Stimulated activated CD8-positive, alpha-beta memory T cell treated with anti-CD3 and anti-CD28 coated beads, Interleukin-2, amount 100 ng/mL, for 1 hour (primary cell): ENCODE results near the gene ANKRD22.

Experiments used
- DNase-seq, 2 donors: peaks; one replicate each; pipeline ENCODE4 v3.0.0-alpha.2; 2020; ENCODE audit warnings: low read depth in 2 of 2

Gene ANKRD22

GRCh38 chr10:88800152-88801125 lies 51.2 kb downstream of the ANKRD22 start:
- DNase-seq = no peak

DNA sequence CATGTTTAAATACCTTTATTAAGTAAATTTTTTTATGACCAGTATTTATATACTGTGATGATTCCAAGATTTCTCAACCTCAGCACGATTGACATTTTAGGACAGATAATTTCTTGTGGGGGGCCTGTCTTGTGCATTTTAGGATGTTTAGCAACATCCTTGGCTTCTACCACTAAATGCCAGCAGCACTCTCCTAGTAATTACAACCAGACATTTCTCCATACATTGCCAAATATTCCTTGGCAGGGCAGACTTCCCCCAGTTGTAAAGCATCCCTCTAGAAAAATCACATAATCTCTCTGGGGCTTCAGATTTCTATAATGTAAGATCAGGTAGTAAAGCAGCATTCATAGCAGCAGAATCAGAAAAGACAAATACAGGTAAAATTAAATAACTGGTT lies 56.9 kb downstream of the ANKRD22 start:
- DNase-seq = no peak

DNA sequence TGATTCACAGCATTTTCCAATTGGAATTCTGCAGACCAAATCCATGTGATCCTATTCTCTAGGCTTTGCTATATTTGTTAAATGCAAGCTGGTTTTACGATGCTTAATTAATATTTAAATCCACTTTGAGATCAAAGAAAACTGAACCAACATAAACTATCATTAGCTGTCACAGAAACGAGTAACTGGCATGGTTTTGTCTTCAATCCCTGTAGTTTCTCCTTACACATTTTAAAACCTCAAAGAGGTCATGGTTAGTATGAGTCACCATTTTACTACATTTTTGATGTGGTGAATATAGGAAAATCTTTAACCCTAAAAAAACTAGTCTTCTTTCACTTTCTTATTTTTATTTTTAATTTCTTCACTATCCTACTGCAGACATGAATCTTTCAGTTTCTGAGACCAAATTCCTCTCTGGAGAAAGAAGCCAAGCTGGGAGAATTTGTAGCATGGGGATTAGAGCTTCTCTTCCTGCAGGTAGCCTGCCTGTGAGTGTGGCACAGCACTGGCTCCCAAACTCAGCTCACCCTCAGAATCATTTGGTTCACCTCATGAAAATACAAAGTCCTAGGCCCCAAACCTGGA lies 57.8 kb downstream of the ANKRD22 start:
- no peak for DNase-seq

DNA sequence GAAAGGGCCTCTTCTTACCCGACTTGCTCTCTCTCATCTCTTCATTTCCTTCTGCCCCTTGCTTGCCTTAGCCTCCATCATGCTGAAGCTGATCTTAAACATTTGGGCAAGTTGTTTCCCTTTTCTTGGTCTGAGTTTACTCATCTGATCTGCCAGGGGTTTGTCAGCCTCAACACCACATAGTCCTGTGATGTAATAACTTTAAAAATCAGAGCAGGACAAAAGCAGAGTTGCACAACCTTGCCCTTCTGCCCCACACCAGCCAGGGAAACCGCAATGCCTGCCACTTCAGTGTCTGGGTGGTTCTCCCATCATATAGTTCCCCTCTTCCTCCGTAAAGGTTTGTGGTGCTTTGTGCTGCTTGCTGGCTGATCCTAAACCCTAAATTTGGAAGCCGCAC lies 59.0 kb downstream of the ANKRD22 start:
- DNase-seq = no peak

- DNase-seq = no peak
Observed at GRCh38 chr10:88791924-88792323, 59.7 kb downstream of the ANKRD22 start.

- no peak for DNase-seq
Observed at GRCh38 chr10:88788924-88789323, 62.7 kb downstream of the ANKRD22 start.

DNA sequence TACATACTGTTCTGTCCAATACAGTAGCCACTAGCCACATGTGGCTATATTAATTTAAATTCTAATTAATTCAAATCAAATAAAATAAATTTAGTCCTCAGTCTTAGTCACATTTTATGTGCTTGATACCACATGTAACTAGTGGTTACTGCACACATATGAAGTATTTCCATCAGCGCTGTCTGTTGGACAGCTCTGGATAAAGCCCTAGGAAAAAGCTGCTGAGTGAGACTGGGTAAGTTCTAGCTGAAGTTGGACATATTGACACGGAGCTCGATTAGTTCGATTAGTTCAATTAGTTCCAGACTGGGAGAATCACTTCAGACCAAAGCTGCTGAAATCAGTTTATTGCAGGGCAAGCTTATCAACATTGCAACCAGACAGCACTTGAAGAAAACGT lies 64.2 kb downstream of the ANKRD22 start:
- no peak for DNase-seq

- DNase-seq = no peak
Observed at GRCh38 chr10:88786032-88786770, 65.4 kb downstream of the ANKRD22 start.

DNA sequence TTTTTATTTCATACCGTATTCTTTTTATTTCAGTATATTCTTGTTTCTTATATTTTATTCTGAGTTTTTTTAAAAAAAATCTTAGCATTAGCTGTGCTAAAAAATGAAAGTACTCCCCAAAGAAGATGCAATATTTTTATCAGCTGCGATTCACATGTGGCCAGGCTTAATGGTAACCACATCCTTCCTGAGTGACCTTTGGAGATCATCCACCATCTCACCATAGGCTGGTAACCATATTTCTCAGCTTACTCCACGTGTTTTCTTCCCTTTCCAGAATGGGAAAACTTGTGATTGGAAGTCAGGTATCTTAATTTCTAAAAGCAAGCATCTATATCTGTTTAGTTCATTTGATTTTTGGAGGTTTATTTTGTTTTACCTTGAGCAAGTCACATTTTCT lies 67.9 kb downstream of the ANKRD22 start:
- no peak for DNase-seq

DNA sequence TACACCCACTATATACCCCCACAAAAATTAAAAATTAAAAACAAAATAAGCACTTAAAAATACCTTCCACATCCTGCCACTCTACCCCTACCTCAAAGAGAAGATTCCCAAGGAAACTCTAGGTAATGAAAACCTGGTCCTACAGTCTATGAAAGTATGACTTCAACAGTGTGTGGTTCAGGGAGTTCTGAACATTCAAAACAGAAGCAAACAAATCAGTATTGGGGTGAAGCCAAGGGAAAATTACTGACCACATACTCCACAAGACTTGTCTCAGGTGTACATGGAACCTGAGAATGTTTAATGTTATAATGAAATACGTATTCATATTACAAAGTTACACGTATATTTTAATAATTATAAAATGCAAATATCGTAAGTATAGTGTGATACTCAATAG lies 69.4 kb downstream of the ANKRD22 start:
- no peak for DNase-seq

- DNase-seq = no peak
Observed at GRCh38 chr10:88781206-88781605, 70.4 kb downstream of the ANKRD22 start.
